HG02763 (cell line): ENCODE data around the gene DPYSL4.

Experiments used
- ATAC-seq: cut with Tn5 transposase; IDR thresholded peaks from one replicate; pipeline ENCODE4 v1.9.1; 2021; ENCODE audit warnings: mild to moderate bottlenecking, moderate library complexity; ENCODE audit not compliant: unreplicated experiment

Gene DPYSL4

GRCh38 chr10:132225073-132225848, 38.5 kb downstream of the DPYSL4 start:
- no peak for ATAC-seq

GRCh38 chr10:132225849-132226205, 39.1 kb downstream of the DPYSL4 start:
- no peak for ATAC-seq

- ATAC-seq = no peak
Measured at GRCh38 chr10:132226586-132227405, 40.0 kb downstream of the DPYSL4 start.

GRCh38 chr10:132227851-132228390, 41.2 kb downstream of the DPYSL4 start:
- no peak for ATAC-seq

GRCh38 chr10:132228616-132229015, 41.9 kb downstream of the DPYSL4 start:
- no peak for ATAC-seq

GRCh38 chr10:132229096-132229495, 42.3 kb downstream of the DPYSL4 start:
- ATAC-seq = no peak

GRCh38 chr10:132229834-132230556, 43.2 kb downstream of the DPYSL4 start:
- peak; percentile 43 for ATAC-seq

GRCh38 chr10:132230557-132231210, 43.9 kb downstream of the DPYSL4 start:
- ATAC-seq = no peak

GRCh38 chr10:132231656-132232022, 44.9 kb downstream of the DPYSL4 start:
- ATAC-seq = no peak

GRCh38 chr10:132232023-132232951, 45.5 kb downstream of the DPYSL4 start:
- no peak for ATAC-seq

GRCh38 chr10:132232981-132233380, 46.2 kb downstream of the DPYSL4 start:
- no peak for ATAC-seq

GRCh38 chr10:132233501-132234085, 46.8 kb downstream of the DPYSL4 start:
- no peak for ATAC-seq

- no peak for ATAC-seq
Measured at GRCh38 chr10:132234860-132235259, 48.1 kb downstream of the DPYSL4 start.

- no peak for ATAC-seq
Measured at GRCh38 chr10:132236161-132236560, 49.4 kb downstream of the DPYSL4 start.

- no peak for ATAC-seq
Measured at GRCh38 chr10:132236881-132237280, 50.1 kb downstream of the DPYSL4 start.

- no peak for ATAC-seq
Measured at GRCh38 chr10:132237396-132237795, 50.6 kb downstream of the DPYSL4 start.

- ATAC-seq = no peak
Measured at GRCh38 chr10:132237871-132238270, 51.1 kb downstream of the DPYSL4 start.

- no peak for ATAC-seq
Measured at GRCh38 chr10:132238371-132239125, 51.8 kb downstream of the DPYSL4 start.
